ENCODE results near the gene KCNH1. TPM values are rescaled to one million over a fixed set of nuclear protein-coding genes. Genes with fewer than 3 reads are reported as not detected.

KCNH1 gene
- total and polyA plus RNA-seq, 9 of the 15 experiments (the other 6 are each of a cell fraction or from before 2014, with no cell fraction given) = not detected

GRCh38 chr1:210908257-210908656 lies 225.7 kb downstream of the KCNH1 start:
- CTCF ChIA-PET (ENCODE audit: low intra/inter-chr PET ratio) = no interaction called here

More at GRCh38 chr1:210908257-210908656, 225.7 kb downstream of the KCNH1 start:
- Histone ChIP-seq H3K9me3 (replicated peaks; ENCODE audit: control insufficient read depth, insufficient read depth, low read depth, low read length) (no peaks in the 10 kb centered on the region), H3K27ac (ENCODE audit: extremely low read depth, low read depth, low read length) (no peak overlapping the region), H4K20me1 (replicated peaks; ENCODE audit: control insufficient read depth, insufficient read depth, low read length) (no peaks in the 10 kb centered on the region), H3K9ac (ENCODE audit: insufficient read depth in 1 of 2, low read depth in 2 of 2, low read length in 2 of 2) (no peak overlapping the region), H3K79me2 (ENCODE audit: control insufficient read depth, insufficient read depth, low read length) (no peaks in the 10 kb centered on the region), H3K4me1 (replicated peaks in 1 of 2; ENCODE audit: control insufficient read depth in 2 of 2, insufficient read depth in 2 of 2, low read length in 2 of 2) (peaks cover 0 to 3% of the 10 kb centered on the region in 2 experiments; a peak in 1 of 5 replicates), H2AFZ (ENCODE audit: low read depth, low read length) (no peak overlapping the region), H3K9me1 (ENCODE audit: control insufficient read depth, insufficient read depth, low read length) (no peaks in the 10 kb centered on the region), H3K36me3 (ENCODE audit: control insufficient read depth, insufficient read depth, low read length) (no peaks in the 10 kb centered on the region), H3K4me2 (ENCODE audit: insufficient read depth, low read length) (no peak overlapping the region), H3K27me3 (ENCODE audit: control insufficient read depth in 2 of 2, insufficient read depth in 2 of 2, low read length in 2 of 2) (no peaks in the 10 kb centered on the region), H3K4me3 (no peak overlapping the region)
- POLR2A ChIA-PET = interaction anchor here (0.5 kb wide), 1 partner anchor 80 kb away, joined by 3 read pairs; no protein-coding TSS in a partner anchor
- no TSS peak for BruUV-seq (replicated peaks)
- DNase-seq (ENCODE audit: extremely low read depth in 1 of 4, low spot score in 3 of 4) (no peak), FAIRE-seq (no peak), ATAC-seq (no peak)
- 0% methylated on average over 5 of the region's 5 CpGs for WGBS (ENCODE audit: insufficient coverage, low coverage, missing lambda C conversion rate)
- intact Hi-C loops (cut with micrococcal nuclease) (no loop called here), in situ Hi-C loops (cut with MboI) (no loop called here)
- TF ChIP-seq ZNF655 (CRISPR knock-in tag; IDR thresholded peaks at IDR 0.05) (no peak), ILF3 (IDR thresholded peaks at IDR 0.05; ENCODE audit: borderline replicate concordance) (no peak), PTTG1 (tag; IDR thresholded peaks at IDR 0.05; ENCODE audit: low read depth) (no peak), BDP1 (IDR thresholded peaks at IDR 0.05; ENCODE audit: insufficient read depth, insufficient read length) (no peak), BRD9 (IDR thresholded peaks at IDR 0.05; ENCODE audit: low read depth, partially characterized antibody) (no peak), NCOA2 (IDR thresholded peaks at IDR 0.05; ENCODE audit: partially characterized antibody in 2 of 2) (no peak), COPS2 (conservative IDR thresholded peaks at IDR 0.05) (no peak), ZNF75A (CRISPR knock-in tag; IDR thresholded peaks at IDR 0.05) (no peak), FOXM1 (IDR thresholded peaks at IDR 0.05; ENCODE audit: low read depth) (no peak), FOXM1 (CRISPR knock-in tag; IDR thresholded peaks at IDR 0.05; ENCODE audit: low read depth) (no peak), MBD2 (IDR thresholded peaks at IDR 0.05; ENCODE audit: borderline replicate concordance, low read depth) (no peak), SMAD3 (CRISPR knock-in tag; conservative IDR thresholded peaks at IDR 0.05) (no peak), SMARCC2 (IDR thresholded peaks at IDR 0.05; ENCODE audit: low read depth) (no peak), ESRRB (CRISPR knock-in tag; IDR thresholded peaks at IDR 0.05; ENCODE audit: borderline replicate concordance) (no peak), GTF2F1 (IDR thresholded peaks at IDR 0.05; ENCODE audit: low read depth, low read length) (no peak), BCL6 (CRISPR knock-in tag; IDR thresholded peaks at IDR 0.05) (no peak), ZNF311 (CRISPR knock-in tag; IDR thresholded peaks at IDR 0.05) (no peak), ZBTB26 (CRISPR knock-in tag; IDR thresholded peaks at IDR 0.05) (no peak), CBX3 (IDR thresholded peaks at IDR 0.05; ENCODE audit: borderline replicate concordance in 1 of 2, low read length in 2 of 2) (no peak), NFYB (IDR thresholded peaks at IDR 0.05; ENCODE audit: extremely low read depth, insufficient read length) (no peak)
